HCT116 (cell line): Measurements from ENCODE around the gene PMS1. TPM values are rescaled to one million over a fixed set of nuclear protein-coding genes. Genes with fewer than 3 reads are reported as not detected.

Experiments used
- ATAC-seq: fragments of 200-7000 bp; cut with Tn5 transposase; 2 replicates; pipeline ENCODE4 v1.9.1; 2020; ENCODE audit warnings: mild to moderate bottlenecking, moderate library complexity
- BruUV-seq: library from RNA; stranded (reverse); fragments of 400-500 nt; replicated peaks from 2 replicates; lab custom pipeline; 2021; lab: Mats Ljungman, UMichigan
- CTCF ChIA-PET: fragments of 300-600 bp; sonication (Branson Sonifier 250); formaldehyde crosslinking; loops from one replicate; lab custom pipeline; 2021; ENCODE audit warnings: antibody characterized with exemption; lab: Charles Lee
- POLR2A ChIA-PET: fragments of 300-600, 350-600 bp; sonication (Branson Sonifier 250); formaldehyde crosslinking; loops from one replicate; lab custom pipeline; 2021; ENCODE audit warnings: antibody characterized with exemption; lab: Charles Lee
- RAD21 ChIA-PET, 2 experiments: fragments of 300-600 bp; sonication (Branson Sonifier 250); formaldehyde crosslinking; loops; one replicate each; lab custom pipeline; 2023; ENCODE audit warnings: low total read pairs in 2 of 2; ENCODE audit not compliant: uncharacterized antibody in 2 of 2, unreplicated experiment in 2 of 2, low non-redundant PET in 1 of 2; lab: Charles Lee
- DNase-seq: peaks from one replicate; pipeline ENCODE4 v3.0.0-alpha.2; 2010; ENCODE audit warnings: low read depth, low spot score
- H2AFZ ChIP-seq: fragments of 200-600 bp; shearing (Covaris generic), sonication (generic); 2 replicates; pipeline ENCODE4 v1.6.1; 2017; ENCODE audit warnings: low read depth, mixed run types, mixed read lengths, antibody characterized with exemption, low read length; ENCODE audit not compliant: poor library complexity, severe bottlenecking
- H3K27ac ChIP-seq: 2 replicates; pipeline ENCODE4 v1.5.1; 2012; ENCODE audit warnings: low read depth, low read length
- H3K27me3 ChIP-seq: fragments of 200-600 bp; sonication (generic); 2 replicates; pipeline ENCODE4 v1.6.1; 2016; ENCODE audit warnings: mixed run types, low read length, mixed read lengths; ENCODE audit not compliant: insufficient read depth
- H3K36me3 ChIP-seq, 2 experiments: fragments of 200-500 bp in 1 of 2; fragments of 200-600 bp in 1 of 2; sonication (Bioruptor generic) in 1 of 2; sonication (generic) in 1 of 2; 2 replicates each; pipeline versions ENCODE4 v1.5.1 to v1.6.1; 2014 to 2016; ENCODE audit warnings: low read length in 2 of 2, inconsistent platforms in 1 of 2, mixed read lengths in 1 of 2, mixed run types in 1 of 2; ENCODE audit not compliant: insufficient read depth in 2 of 2, control insufficient read depth in 1 of 2
- H3K4me1 ChIP-seq, 2 experiments: fragments of 200-600 bp in 1 of 2; sonication (generic) in 1 of 2; 2 replicates each; pipeline versions ENCODE4 v1.5.1 to v1.6.1; 2012 to 2017; ENCODE audit warnings: low read length in 2 of 2, inconsistent platforms in 1 of 2, mild to moderate bottlenecking in 1 of 2, mixed read lengths in 1 of 2, mixed run types in 1 of 2, moderate library complexity in 1 of 2; ENCODE audit not compliant: insufficient read depth in 2 of 2, control insufficient read depth in 1 of 2
- H3K4me2 ChIP-seq: fragments of 200-600 bp; sonication (generic); 2 replicates; pipeline ENCODE4 v1.6.1; 2017; ENCODE audit warnings: mixed run types, low read length, mixed read lengths
- H3K4me3 ChIP-seq, 2 experiments: fragments of 200-600 bp in 1 of 2; sonication (generic) in 1 of 2; replicated peaks in 1 of 2; 2 replicates each; pipeline ENCODE4 v1.5.1; 2011 to 2016; ENCODE audit warnings: low read length in 2 of 2, control low read depth in 1 of 2, low read depth in 1 of 2, mild to moderate bottlenecking in 1 of 2, mixed read lengths in 1 of 2, mixed run types in 1 of 2
- H3K79me2 ChIP-seq: fragments of 200-600 bp; sonication (generic); 2 replicates; pipeline ENCODE4 v1.6.1; 2017; ENCODE audit warnings: mild to moderate bottlenecking, mixed run types, low read length, moderate library complexity, mixed read lengths; ENCODE audit not compliant: insufficient read depth
- H3K9ac ChIP-seq: fragments of 200-600 bp; sonication (generic); 2 replicates; pipeline ENCODE4 v1.6.1; 2016; ENCODE audit warnings: low read length, mixed read lengths
- H3K9me2 ChIP-seq: fragments of 200-600 bp; sonication (generic), shearing (Covaris generic); 2 replicates; pipeline ENCODE4 v1.6.1; 2017; ENCODE audit warnings: mixed run types, mild to moderate bottlenecking, moderate library complexity; ENCODE audit not compliant: insufficient read depth
- H3K9me3 ChIP-seq, 2 experiments: fragments of 200-500 bp in 1 of 2; fragments of 200-600 bp in 1 of 2; sonication (Bioruptor generic) in 1 of 2; sonication (generic) in 1 of 2; 2 replicates each; pipeline ENCODE4 v1.6.1; 2014 to 2017; ENCODE audit warnings: low read length in 2 of 2, mixed read lengths in 2 of 2, inconsistent platforms in 1 of 2, low read depth in 1 of 2, mild to moderate bottlenecking in 1 of 2, mixed run types in 1 of 2, moderate library complexity in 1 of 2; ENCODE audit not compliant: control insufficient read depth in 1 of 2, insufficient read depth in 1 of 2
- H4K20me1 ChIP-seq: fragments of 200-600 bp; sonication (generic), shearing (Covaris generic); 2 replicates; pipeline ENCODE4 v1.6.1; 2017; ENCODE audit warnings: mixed run types, mild to moderate bottlenecking, moderate library complexity; ENCODE audit not compliant: insufficient read depth
- ATF3 ChIP-seq: IDR thresholded peaks from 2 replicates; pipeline ENCODE4 v1.6.1; 2012
- FOSL1 ChIP-seq: IDR thresholded peaks from 2 replicates; pipeline ENCODE4 v1.6.1; 2012; ENCODE audit warnings: low read depth
- MAX ChIP-seq: IDR thresholded peaks from 2 replicates; pipeline ENCODE4 v1.6.1; 2012
- POLR2AphosphoS5 ChIP-seq: IDR thresholded peaks from 2 replicates; pipeline ENCODE4 v1.6.1; 2011; ENCODE audit warnings: mild to moderate bottlenecking, low read depth, low read length, moderate library complexity
- RAD21 ChIP-seq: IDR thresholded peaks from 2 replicates; pipeline ENCODE4 v1.6.1; 2012; ENCODE audit warnings: low read depth, mild to moderate bottlenecking
- SIN3A ChIP-seq: IDR thresholded peaks from 2 replicates; pipeline ENCODE4 v1.6.1; 2012; ENCODE audit warnings: low read depth
- TCF7L2 ChIP-seq: IDR thresholded peaks from 2 replicates; pipeline ENCODE4 v1.7.0; 2011; ENCODE audit warnings: borderline replicate concordance, inconsistent platforms; ENCODE audit not compliant: insufficient read depth, insufficient read length; ENCODE audit errors: extremely low read depth
- ZFX ChIP-seq: fragments of 450-650 bp; IDR thresholded peaks from 2 replicates; pipeline ENCODE4 v1.6.1; 2017
- ZNF274 ChIP-seq: fragments of 200-500 bp; sonication (Bioruptor generic); IDR thresholded peaks from 2 replicates; pipeline ENCODE4 v1.6.1; 2014; ENCODE audit warnings: mild to moderate bottlenecking, low read depth, low read length, inconsistent platforms
- intact Hi-C: fragments of 100-400 bp; cut with micrococcal nuclease; formaldehyde crosslinking; loops from 2 replicates; pipeline ENCODE4 v1.10.0; 2022
- total RNA-seq: library from RNA; stranded (reverse); gene quantifications from one replicate; pipeline ENCODE4 v1.2.1, GENCODE V29; 2021; ENCODE audit not compliant: unreplicated experiment

The PMS1 gene
- total RNA-seq, 1 experiment from 2014 or later: 53.2 TPM

- CTCF ChIA-PET: no interaction called here
- BruUV-seq: no TSS peak
- Histone ChIP-seq H4K20me1 (no peaks in the 10 kb centered on the region), H3K9ac (no peak overlapping the region), H3K27ac (no peak overlapping the region), H3K4me1 (no peaks in the 10 kb centered on the region), H3K4me3 (no peak overlapping the region), H2AFZ (no peak overlapping the region), H3K9me2 (no peaks in the 10 kb centered on the region), H3K36me3 (peaks cover 18 to 27% of the 10 kb centered on the region in 2 experiments), H3K79me2 (peaks cover 42% of the 10 kb centered on the region), H3K9me3 (no peaks in the 10 kb centered on the region), H3K4me2 (no peak overlapping the region), H3K27me3 (no peaks in the 10 kb centered on the region)
- DNase-seq: no peak
- RAD21 ChIA-PET: no interaction called here
- POLR2A ChIA-PET: no interaction called here
- TF ChIP-seq RAD21: no peak
- TF ChIP-seq TCF7L2: no peak
- no peak for ATAC-seq
- intact Hi-C loops: loop anchor here (10.0 kb wide), 1 partner anchor 520 kb away; the partner anchor contains the start of gene HIBCH
These were observed 10.1 kb downstream of the PMS1 start for GRCh38 chr2:189794310-189794709.

- H3K79me2 ChIP-seq: peaks cover 44% of the 10 kb centered on the region
- no peak overlapping the region for H3K4me3 ChIP-seq
- H3K9me2 ChIP-seq: no peaks in the 10 kb centered on the region
- H3K4me1 ChIP-seq: no peaks in the 10 kb centered on the region
- intact Hi-C loops: loop anchor here (1.0 to 10.0 kb wide), 2 partner anchors 272 to 517 kb away; partner anchors contain the start of gene HIBCH
- no peak overlapping the region for H3K9ac ChIP-seq
- POLR2A ChIA-PET: no interaction called here
- no TSS peak for BruUV-seq
- ATAC-seq (no peak), DNase-seq (no peak)
- CTCF ChIA-PET: interaction anchor here (0.7 kb wide), 1 partner anchor 271 kb away, joined by 3 read pairs; no protein-coding TSS in a partner anchor
- no peak overlapping the region for H3K27ac ChIP-seq
- H3K36me3 ChIP-seq: peaks cover 15 to 36% of the 10 kb centered on the region in 2 experiments
- RAD21 ChIA-PET: interaction anchor here in 1 of 2 experiments (0.7 kb wide), 1 partner anchor 121 kb away, joined by 4 read pairs; no protein-coding TSS in a partner anchor
- TF ChIP-seq MAX (no peak), ZFX (no peak), POLR2AphosphoS5 (no peak), FOSL1 (no peak), ZNF274 (no peak), SIN3A (no peak), ATF3 (no peak)
- no peak overlapping the region for H3K4me2 ChIP-seq
- no peak overlapping the region for H2AFZ ChIP-seq
- no peaks in the 10 kb centered on the region for H3K9me3 ChIP-seq
- no peaks in the 10 kb centered on the region for H4K20me1 ChIP-seq
- no peaks in the 10 kb centered on the region for H3K27me3 ChIP-seq
These were observed 13.7 kb downstream of the PMS1 start for GRCh38 chr2:189797902-189798301.
